Dermis lymphatic vessel endothelial cell (primary cell): ENCODE data around the gene PCSK9. TPM values are rescaled to one million over a fixed set of nuclear protein-coding genes. Genes with fewer than 3 reads are reported as not detected.

Experiments
- total RNA-seq: library from RNA; depleted of rRNA; stranded (reverse); fragments of >200 nt; gene quantifications from 2 replicates; pipeline ENCODE4 v1.2.1, GENCODE V29; 2014

PCSK9 gene
- under 0.01 and 0.22 TPM in 2 replicates for total RNA-seq

DNA sequence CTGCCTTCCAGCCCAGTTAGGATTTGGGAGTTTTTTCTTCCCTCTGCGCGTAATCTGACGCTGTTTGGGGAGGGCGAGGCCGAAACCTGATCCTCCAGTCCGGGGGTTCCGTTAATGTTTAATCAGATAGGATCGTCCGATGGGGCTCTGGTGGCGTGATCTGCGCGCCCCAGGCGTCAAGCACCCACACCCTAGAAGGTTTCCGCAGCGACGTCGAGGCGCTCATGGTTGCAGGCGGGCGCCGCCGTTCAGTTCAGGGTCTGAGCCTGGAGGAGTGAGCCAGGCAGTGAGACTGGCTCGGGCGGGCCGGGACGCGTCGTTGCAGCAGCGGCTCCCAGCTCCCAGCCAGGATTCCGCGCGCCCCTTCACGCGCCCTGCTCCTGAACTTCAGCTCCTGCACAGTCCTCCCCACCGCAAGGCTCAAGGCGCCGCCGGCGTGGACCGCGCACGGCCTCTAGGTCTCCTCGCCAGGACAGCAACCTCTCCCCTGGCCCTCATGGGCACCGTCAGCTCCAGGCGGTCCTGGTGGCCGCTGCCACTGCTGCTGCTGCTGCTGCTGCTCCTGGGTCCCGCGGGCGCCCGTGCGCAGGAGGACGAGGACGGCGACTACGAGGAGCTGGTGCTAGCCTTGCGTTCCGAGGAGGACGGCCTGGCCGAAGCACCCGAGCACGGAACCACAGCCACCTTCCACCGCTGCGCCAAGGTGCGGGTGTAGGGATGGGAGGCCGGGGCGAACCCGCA, at the start of gene PCSK9:
Gene PCSK9, plus strand, starts transcription at position 207 of the 741 bp plus-strand sequence. Its CDS starts 290 bp downstream, at position 497.

DNA sequence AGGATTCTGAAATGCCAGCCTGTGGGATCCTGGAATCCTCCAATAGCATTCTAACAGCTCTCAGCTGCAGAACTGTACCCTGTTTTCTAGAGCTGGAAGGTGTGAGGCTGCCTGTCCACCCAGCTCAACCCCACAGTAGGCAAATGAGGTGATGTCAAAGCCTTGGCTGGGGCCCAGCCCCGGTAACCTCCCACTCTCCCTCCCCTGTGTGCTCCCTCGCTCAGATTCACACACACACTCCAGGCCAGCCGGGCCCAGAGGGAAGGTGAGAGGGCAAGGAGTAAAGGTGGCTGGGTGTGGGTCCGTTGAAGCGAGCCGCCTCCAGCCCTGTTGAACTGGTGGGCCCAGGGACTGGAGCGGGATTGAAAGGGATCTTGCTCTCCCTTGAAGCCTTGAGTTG, 40.7 kb upstream of the PCSK9 start, which contains the start of gene BSND:
Gene BSND, plus strand, starts transcription at position 257 of the 400 bp plus-strand sequence. CDS start 254 bp downstream, outside the sequence.

Other genes with a start within 250 kb of the PCSK9 start
- under 0.01 and 0.09 TPM in 2 replicates for gene TTC22, start 238.2 kb upstream of the PCSK9 start, total RNA-seq
- gene DHCR24, start 152.4 kb upstream of the PCSK9 start, total RNA-seq, result 33.3 and 37.3 TPM in 2 replicates
- gene TMEM61, start 58.9 kb upstream of the PCSK9 start, total RNA-seq, result not detected in 2 replicates
- gene BSND, start 40.6 kb upstream of the PCSK9 start, total RNA-seq, result not detected in 2 replicates
- gene USP24, start 175.8 kb downstream of the PCSK9 start, total RNA-seq, result 61.6 and 71.7 TPM in 2 replicates